Epithelial cell of esophagus (primary cell): Measurements from ENCODE around the gene TMC5.

ENCODE experiments used
- DNase-seq: peaks from one replicate; pipeline ENCODE4 v3.0.0; 2010; ENCODE audit warnings: low read depth
- H3K4me3 ChIP-seq: 2 replicates; pipeline ENCODE4 v1.5.1; 2011; ENCODE audit warnings: mild to moderate bottlenecking, low read length, control low read depth
- TF ChIP-seq, protein P1 (sequence below): IDR thresholded peaks from 2 replicates; pipeline ENCODE4 v1.5.1; 2011; ENCODE audit warnings: low read depth, mild to moderate bottlenecking, low read length, control low read depth, inconsistent platforms; ENCODE audit not compliant: insufficient read depth; ENCODE audit errors: missing control alignments

TMC5 gene

DNA sequence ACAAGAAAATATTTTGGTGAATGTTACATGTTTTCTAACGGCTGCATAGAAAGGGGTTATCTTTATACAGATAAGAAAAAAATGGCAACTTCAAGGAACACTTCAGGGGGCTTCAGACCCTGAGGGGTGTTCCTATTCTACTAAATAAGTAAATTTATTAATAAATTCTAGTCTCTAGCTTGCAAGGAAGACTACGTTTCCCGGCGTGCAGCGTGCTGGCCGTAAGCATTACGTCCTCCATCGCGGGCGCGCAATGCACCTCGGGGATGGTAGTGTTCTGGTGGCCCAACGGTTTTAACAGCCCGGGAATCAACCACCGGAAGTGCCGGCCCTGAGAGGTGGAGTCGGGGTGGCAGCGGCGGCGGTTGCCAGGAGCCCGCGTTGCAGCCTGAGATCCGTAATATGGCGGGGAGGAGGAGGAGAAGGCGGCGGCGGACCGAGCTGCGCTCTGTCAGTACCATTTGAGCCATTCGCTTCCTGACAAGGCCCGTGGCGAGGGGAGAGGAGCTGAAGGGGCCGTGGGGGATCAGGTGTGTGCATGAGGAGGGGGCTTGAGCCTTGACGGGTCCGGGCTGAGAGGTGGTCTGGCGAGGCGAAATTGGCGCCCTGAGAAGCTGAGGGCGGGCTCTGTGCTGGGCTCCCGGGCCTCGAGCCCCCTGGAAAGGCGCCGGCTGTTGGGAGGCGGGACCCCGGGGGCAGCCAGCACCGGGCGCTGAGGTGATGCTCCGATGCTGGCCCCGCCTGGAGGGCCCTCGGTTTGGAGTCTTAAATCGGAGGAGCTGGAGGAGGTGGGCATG is 106.1 kb downstream of the TMC5 start, which contains the start of gene CCP110:
CCP110 (plus strand) TSS at position 384 of the 797 bp plus-strand sequence. CDS start 3,940 bp downstream, outside the sequence.
- peak within 1 kb of the TSS; percentile 90 for H3K4me3 ChIP-seq
- peak; percentile 99 for DNase-seq
- TF ChIP-seq, protein P1, sequence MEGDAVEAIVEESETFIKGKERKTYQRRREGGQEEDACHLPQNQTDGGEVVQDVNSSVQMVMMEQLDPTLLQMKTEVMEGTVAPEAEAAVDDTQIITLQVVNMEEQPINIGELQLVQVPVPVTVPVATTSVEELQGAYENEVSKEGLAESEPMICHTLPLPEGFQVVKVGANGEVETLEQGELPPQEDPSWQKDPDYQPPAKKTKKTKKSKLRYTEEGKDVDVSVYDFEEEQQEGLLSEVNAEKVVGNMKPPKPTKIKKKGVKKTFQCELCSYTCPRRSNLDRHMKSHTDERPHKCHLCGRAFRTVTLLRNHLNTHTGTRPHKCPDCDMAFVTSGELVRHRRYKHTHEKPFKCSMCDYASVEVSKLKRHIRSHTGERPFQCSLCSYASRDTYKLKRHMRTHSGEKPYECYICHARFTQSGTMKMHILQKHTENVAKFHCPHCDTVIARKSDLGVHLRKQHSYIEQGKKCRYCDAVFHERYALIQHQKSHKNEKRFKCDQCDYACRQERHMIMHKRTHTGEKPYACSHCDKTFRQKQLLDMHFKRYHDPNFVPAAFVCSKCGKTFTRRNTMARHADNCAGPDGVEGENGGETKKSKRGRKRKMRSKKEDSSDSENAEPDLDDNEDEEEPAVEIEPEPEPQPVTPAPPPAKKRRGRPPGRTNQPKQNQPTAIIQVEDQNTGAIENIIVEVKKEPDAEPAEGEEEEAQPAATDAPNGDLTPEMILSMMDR, result no peak

DNA sequence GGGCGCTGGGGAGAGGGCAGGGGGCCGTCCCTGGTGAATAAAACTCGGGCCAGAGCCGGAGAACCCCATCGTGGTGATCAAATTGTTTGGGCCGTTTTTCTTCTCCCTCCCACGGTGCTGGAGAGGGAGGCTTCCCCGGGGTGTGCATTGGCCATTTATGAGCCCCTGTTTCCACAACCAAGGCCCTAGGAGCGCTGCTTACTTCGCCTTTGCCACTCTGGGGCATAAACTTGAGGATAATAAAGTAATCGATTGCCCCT is 106.6 kb downstream of the TMC5 start:
- TF ChIP-seq, protein P1, result no peak
- peak overlapping the region; percentile 90 for H3K4me3 ChIP-seq
- DNase-seq, result no peak

DNA sequence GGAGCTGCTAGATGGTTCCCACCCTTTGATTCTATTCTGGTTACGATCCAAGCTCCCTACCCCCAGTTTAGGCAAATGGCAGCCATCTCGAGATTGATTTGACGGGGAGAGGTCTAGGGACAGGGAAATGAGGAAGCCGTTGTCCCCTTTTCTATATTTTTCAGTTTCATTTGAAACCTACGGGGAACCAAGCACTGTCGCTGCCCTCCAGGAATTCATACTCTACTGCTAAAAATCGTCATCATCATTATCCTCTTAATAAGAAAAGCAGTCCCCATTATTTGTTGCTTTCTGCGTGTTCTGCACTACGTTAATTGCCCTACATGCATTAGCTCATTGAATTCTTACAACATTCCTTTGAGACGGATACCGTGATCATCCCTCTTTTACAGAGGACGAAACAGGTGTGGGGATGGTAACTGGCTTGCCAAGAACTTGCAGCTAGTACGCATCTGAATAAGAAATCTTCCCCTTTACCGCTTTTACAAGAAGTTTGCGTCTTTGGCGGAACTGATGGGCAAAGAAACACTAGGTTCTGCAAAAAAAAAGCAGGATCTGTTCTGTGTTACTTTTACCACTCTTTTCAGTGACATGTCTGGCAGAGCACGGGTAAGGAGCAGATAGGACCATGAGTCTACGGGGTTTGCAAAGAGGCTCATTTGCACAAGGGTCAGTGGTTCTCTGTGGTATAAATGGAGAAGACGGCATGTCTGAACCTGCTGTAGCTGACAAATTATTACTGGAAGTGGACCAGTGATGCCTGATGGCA is 107.1 kb downstream of the TMC5 start:
- peak overlapping the region; percentile 90 for H3K4me3 ChIP-seq
- DNase-seq, result peak; percentile 66
- TF ChIP-seq, protein P1, result no peak

DNA sequence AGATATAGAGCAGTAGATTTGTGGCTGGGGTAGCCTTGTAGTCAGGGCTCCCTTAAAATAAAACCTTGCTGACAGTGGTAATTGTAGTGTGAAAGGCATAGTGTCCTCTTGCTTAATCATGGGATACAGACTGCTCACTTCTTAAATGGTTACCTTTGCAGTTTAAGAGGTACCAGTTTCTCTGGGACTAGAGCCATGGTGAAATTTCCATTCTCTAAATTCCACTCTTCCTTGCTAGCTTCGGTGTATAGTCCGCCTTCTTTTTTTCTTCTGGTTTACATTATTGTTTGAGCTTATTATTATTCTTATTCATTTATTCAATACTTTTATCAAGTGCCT is 107.7 kb downstream of the TMC5 start:
- peak overlapping the region; percentile 90 for H3K4me3 ChIP-seq
- no peak for DNase-seq
- TF ChIP-seq, protein P1, result no peak

DNA sequence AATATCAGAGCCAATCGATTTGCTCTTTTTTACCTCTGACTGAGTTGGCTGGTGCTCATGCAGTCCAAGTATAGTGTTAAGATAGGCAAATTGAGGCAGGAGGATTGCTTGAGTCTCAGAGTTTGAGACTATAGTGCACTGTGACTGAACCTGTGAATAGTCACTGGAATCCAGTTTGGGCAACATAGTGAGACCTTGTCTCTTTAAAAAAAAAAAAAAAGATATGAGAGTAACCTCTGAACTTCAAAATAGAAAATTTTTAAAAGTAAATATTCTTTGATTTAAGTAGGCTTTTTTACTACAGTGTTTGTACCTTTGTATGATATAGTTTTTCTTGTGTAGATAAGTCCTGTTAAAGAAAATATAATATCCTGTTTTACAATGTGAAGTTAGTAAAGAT is 109.5 kb downstream of the TMC5 start:
- TF ChIP-seq, protein P1, result no peak
- DNase-seq, result no peak
- no peak overlapping the region for H3K4me3 ChIP-seq

DNA sequence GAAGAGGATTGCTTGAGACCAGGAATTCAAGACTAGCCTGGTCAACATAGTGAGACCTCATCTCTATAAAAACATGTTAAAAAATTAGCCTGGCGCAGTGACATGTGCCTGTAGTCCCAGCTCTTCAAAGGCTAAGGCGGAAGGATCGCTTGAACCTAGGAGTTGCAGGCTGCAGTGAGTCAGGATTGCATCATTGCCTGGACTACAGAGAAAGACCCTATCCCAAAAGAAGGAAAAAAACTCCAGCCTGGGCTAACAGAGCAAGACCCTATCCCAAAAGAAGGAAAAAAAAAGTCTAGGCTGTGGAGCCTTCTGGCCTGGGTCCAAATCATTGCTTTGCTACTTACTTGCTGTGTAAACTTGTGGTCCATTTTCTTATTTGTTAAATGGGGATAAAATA is 111.0 kb downstream of the TMC5 start:
- no peak overlapping the region for H3K4me3 ChIP-seq
- TF ChIP-seq, protein P1, result no peak
- DNase-seq, result no peak

DNA sequence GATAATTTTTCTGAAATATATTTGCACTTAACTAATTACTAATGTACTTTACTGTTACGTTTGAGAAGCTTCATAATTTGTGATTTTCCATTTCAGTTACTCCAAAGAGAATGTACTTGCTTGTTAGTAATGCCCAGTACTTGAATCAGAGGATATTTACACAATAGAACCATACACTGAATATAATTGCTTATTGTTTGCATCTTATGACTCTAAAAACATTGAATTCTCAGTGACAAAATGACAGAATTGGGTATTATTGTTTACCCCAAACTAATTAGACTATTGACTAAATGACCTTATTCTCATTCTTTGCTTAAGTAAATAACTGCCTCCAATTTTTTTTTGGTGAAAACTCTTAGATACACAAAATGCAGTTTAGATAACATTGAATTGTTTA is 114.9 kb downstream of the TMC5 start:
- TF ChIP-seq, protein P1, result no peak
- no peak for DNase-seq
- no peak overlapping the region for H3K4me3 ChIP-seq
